HG02981 (cell line): ENCODE results near the gene ZNF281.
"Not testable (repeated sequence)": the region's sequence is repeated elsewhere in the genome, so short reads cannot be mapped to it uniquely, and the experiment has no call there.

Experiments
- ATAC-seq: cut with Tn5 transposase; IDR thresholded peaks from one replicate; pipeline ENCODE4 v1.9.1; 2021; ENCODE audit warnings: mild to moderate bottlenecking, moderate library complexity; ENCODE audit not compliant: unreplicated experiment

ZNF281 gene

DNA sequence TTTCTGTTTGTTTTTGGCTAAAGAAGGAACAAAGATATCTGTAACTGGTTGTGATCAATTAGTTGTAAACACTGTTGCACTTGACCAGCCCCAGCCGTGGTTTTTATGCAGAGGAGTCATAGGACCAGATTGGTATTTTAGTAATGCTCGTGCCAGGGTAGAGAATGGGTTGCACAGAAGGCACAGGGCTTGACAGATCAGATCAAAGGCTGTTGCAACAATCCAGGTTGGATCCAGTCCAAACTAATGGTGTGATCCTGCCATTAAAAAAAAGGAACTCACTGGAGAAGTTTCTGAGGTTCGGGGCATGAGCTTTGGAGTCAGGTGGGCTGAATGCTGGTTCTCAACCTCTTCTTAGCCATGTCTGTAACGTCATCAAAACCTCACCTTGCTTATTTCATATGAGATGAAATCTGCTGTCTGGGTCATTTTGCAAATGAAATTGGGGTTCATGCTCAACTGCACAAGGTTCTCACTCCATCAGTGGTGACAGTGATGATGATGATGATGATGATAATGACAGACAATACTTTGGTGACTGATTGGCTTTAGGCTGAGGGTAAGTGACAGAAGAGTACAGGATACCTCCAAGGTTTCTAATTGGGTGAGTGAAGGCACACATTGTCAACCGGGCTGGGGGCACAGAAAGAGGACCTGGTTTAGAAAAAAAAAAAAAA, 43.1 kb downstream of the ZNF281 start:
- no peak for ATAC-seq

DNA sequence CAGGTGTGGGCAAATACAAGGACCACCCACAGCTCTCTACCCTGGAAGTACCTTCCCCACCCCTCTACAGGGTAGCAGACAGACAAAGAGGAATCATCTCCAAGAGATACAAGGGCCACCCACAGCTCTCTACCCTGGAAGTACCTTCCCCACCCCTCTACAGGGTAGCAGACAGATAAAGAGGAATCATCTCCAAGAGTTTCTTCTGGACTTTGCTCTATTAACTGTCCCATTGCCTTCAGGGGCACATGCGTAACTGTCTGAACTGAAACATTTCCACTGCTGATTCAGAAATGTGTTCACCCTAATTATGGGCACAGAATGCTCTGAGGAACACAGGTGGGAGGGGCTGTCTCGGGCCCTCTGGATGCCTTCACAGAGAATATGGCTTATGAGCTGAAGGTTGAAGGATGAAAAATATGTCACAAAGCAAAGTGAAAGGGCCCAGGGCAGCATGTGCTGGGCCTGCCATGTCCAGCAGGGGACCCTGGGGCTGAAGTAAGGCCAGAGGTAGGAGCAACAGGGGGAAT, 43.9 kb downstream of the ZNF281 start:
- ATAC-seq, result no peak

DNA sequence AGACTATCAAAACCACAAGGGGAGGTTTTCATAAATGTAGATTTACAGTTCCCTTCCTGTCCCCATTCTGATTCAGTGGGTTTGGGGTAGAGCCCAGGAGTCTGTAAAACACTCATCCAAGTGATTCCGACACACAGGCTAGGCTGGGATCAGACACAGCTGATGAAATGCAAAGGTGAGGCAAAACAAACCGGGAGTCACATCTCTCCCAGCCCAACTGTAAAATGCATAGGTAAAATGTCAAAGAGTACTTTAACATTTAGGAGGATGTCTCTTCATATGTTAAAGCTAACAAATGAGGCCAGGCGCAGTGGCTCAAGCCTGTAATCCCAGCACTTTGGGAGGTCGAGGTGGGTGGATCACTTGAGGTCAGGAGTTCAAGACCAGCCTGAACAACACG, 45.0 kb downstream of the ZNF281 start:
- no peak for ATAC-seq

DNA sequence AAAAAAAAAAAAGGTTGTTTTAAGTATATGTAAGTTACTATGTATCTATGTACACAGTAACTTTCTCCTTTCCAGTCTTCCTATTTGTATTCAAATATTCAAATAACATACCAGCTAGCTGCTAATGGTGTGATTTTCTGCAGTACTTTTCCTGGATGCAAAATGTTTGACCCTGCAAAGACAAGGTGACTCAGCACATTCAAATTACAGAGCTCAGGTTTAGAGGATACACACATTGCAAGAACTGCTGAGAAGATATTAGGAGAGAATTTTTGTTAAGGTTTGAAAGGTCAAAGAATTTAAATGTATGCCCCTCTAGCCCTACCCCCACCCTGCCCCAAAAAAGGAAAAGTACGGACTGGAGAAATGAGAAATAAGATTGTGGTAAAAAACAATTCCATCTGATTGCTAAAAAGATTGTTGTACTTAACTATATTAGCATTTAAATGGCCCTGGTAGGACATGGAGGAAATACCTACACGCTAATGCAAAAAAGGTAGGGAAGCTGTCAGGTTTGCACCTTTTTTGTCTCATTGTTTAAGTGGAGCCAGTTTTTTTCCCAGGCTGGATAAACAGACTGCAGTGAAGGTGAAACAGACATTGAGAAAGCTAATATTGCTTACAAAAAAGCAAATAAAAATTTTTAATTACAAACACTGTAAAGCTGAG, 45.6 kb downstream of the ZNF281 start:
- ATAC-seq, result no peak

DNA sequence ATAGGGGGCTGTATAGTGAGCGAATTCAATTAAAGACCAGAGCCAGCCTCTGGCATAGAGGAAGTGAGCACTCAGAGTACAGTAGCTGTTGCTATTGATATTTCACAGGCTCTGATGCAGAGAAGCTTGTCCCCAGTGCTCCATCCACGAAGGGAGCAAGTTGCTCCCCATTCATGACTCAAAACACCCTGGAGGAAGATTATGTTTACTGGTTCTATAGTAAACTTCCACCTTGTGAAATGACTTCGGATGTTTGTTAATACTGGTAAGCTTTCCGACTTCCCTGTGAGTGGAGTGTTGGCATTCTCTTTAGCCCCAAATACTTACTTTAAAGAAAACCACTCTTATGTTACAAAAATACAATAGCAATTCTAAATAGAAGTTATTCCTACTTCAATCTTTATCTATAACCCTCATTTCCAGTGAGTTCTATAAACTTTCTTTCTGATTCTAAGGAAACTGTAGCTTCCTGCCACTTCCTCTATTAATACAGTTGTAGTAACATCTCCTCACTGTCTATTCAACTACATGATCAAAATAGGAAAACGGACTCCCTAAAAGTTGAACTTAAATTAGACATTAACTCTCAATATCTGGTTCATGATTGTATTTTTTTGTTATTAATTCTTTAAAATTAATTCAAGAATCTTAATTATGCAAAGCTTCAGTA, 46.4 kb downstream of the ZNF281 start:
- no peak for ATAC-seq

DNA sequence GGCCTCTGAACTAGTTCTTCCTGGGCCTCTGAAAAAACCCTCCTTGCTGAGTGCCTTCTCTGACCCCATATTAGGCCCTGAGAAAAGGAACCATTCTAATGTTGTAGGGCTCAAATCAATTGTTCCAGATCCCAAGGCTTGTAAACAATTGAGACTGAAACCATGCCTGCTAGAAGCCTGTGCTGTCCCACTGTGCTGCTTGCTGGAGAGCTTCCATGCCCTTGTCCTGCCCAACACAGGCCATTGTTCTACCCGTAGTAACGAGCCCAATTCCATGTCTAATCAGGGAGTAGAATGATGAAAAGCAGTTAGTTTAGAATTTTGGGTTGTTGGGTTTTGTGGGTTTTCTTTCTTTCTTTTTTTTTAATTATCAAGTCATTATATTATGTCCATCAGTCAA, 47.4 kb downstream of the ZNF281 start:
- no peak for ATAC-seq

DNA sequence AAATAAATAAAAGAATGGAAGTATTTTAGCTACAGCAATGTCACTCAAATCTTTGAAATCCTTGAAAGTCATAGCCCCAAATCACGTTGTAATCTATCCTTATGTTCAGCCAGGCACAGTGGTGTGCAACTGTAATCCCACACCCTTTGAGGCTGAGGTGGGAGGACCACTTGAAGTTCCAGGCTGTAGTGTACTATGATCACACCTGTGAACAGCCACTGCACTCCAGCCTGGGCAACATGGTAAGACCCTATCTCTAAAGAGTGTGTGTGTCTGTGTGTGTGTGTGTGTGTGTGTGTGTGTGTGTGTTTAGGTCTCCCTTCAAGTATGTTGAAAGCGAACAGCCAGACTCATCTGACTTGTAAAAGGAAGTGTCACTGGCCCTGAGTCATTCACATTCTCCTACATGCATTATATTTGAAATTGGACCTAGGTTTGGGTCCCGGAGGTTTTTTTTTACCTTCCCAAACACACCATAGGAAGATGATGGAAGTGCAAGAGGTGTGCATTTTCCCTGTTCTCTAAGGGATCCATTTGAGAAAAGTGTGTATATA, 50.1 kb downstream of the ZNF281 start:
- no peak for ATAC-seq

DNA sequence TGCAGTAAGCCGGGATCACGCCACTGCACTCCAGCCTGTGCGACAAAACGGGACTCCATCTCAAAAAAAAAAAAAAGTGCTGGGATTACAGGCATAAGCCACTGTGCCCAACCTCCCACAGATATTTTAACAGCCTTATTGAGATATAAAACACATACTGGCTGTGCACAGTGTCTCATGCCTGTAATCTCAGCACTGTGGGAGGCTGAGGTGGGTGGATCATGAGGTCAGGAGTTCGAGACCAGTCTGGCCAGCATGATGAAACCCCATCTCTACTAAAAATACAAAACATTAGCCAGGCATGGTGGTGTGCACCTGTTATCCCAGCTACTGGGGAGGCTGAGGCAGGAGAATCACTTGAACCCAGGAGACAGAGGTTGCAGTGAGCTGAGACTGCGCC, 51.9 kb downstream of the ZNF281 start:
- ATAC-seq, result not testable (repeated sequence)

DNA sequence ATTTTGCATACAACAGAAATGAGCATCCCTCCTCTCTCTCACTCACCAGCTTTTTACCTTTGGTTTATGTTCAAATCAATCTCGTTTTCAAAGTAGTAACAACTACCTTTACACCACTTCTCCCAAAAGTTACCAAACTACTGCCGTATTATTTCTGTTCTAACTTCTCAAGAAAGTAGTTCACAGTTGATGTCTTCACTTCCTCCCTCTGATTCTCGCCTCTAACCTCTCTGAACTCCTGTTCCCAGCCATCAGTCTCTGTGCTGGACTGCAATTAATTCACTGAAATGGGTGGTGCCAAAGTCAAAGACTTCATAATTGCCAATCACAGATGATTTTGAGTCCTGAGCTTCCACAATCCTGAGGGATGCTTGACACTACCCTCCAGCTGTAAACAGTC, 54.0 kb downstream of the ZNF281 start:
- no peak for ATAC-seq
